Right lobe of liver (tissue), 6 donors: ENCODE data around the gene DUS2. TPM values are rescaled to one million over a fixed set of nuclear protein-coding genes. Genes with fewer than 3 reads are reported as not detected.
"Not testable (repeated sequence)": the region's sequence is repeated elsewhere in the genome, so short reads cannot be mapped to it uniquely, and the experiment has no call there.

Experiments
- ATAC-seq, 4 donors: fragments of 200-7000 bp; cut with Tn5 transposase; one replicate each; pipeline ENCODE4 v1.9.1; 2020; ENCODE audit warnings: mild to moderate bottlenecking in 4 of 4, moderate library complexity in 4 of 4
- DNase-seq, 3 donors: peaks; one replicate each; pipeline ENCODE4 v3.0.0-alpha.2; 2020
- H3K27ac ChIP-seq, 3 donors: fragments of 200-600 bp; one replicate each; pipeline ENCODE4 v1.8.0; 2022
- H3K27me3 ChIP-seq, 2 donors: fragments of 200-600 bp; one replicate each; pipeline ENCODE4 v1.8.0; 2022
- H3K36me3 ChIP-seq, 4 donors: fragments of 200-600 bp; sonication (generic) in 1 of 4; one replicate each; pipeline versions ENCODE4 v1.5.1 to v1.8.0; 2017 to 2022; ENCODE audit warnings: control low read depth in 1 of 4
- H3K4me1 ChIP-seq, 4 donors: fragments of 200-600 bp; sonication (generic) in 1 of 4; one replicate each; pipeline versions ENCODE4 v1.5.1 to v1.8.0; 2017 to 2022; ENCODE audit warnings: control low read depth in 1 of 4
- H3K4me3 ChIP-seq, 3 donors: fragments of 200-600 bp; one replicate each; pipeline ENCODE4 v1.8.0; 2022
- H3K9me3 ChIP-seq, 4 donors: fragments of 200-600 bp; sonication (generic) in 1 of 4; one replicate each; pipeline versions ENCODE4 v1.5.1 to v1.8.0; 2017 to 2022; ENCODE audit warnings: control low read depth in 1 of 4
- POLR2A ChIP-seq: fragments of 450-650 bp; IDR thresholded peaks from one replicate; pipeline ENCODE4 v1.6.1; 2017; ENCODE audit warnings: antibody characterized with exemption, mild to moderate bottlenecking
- WGBS: methylation state at CpG from one replicate; pipeline ENCODE4 v1.1.6; 2018; ENCODE audit warnings: low coverage, low lambda C conversion rate; ENCODE audit not compliant: insufficient coverage; ENCODE audit errors: missing lambda C conversion rate; 5-methylcytosine and 5-hydroxymethylcytosine counted together
- intact Hi-C, 2 donors: fragments of 100-400 bp; cut with DNase I; formaldehyde crosslinking; loops; one replicate each; pipeline versions ENCODE4 v1.11.2 to v1.14.1; 2022
- total RNA-seq, 6 experiments: library from RNA; depleted of rRNA in 2 of 6; stranded (reverse); fragments of >200 nt in 2 of 6; fragmentation: NEBNext Ultra II Directional in 3 of 6; extraction: Animal tissue kit (Norgen Biotek cat#: 25700) in 3 of 6; gene quantifications; one replicate each; pipeline versions ENCODE4 v1.1.0 to v1.2.4, GENCODE V29; 2016 to 2023
- TF ChIP-seq, protein P1 (sequence below), 4 donors: fragments of 200-600 bp in 3 of 4; fragments of 450-650 bp in 1 of 4; IDR thresholded peaks; one replicate each; pipeline versions ENCODE4 v1.5.1 to v1.8.0; 2016 to 2022; ENCODE audit warnings: antibody characterized with exemption in 4 of 4, mild to moderate bottlenecking in 2 of 4
- donor health status: DM: no; HTN: yes; CAD: no.
- donor health status: DM: no; HTN: no; CAD: no.
- donor health status: DM: no; HTN: no; CAD: no.
- donor health status: DM: no; HTN: yes; CAD: no.
- donor health status: DM: no; HTN: yes; CAD: no.

The DUS2 gene
- total RNA-seq, 6 experiments from 2014 or later, result 7.9 to 16.4 (median 9.2) TPM

DNA sequence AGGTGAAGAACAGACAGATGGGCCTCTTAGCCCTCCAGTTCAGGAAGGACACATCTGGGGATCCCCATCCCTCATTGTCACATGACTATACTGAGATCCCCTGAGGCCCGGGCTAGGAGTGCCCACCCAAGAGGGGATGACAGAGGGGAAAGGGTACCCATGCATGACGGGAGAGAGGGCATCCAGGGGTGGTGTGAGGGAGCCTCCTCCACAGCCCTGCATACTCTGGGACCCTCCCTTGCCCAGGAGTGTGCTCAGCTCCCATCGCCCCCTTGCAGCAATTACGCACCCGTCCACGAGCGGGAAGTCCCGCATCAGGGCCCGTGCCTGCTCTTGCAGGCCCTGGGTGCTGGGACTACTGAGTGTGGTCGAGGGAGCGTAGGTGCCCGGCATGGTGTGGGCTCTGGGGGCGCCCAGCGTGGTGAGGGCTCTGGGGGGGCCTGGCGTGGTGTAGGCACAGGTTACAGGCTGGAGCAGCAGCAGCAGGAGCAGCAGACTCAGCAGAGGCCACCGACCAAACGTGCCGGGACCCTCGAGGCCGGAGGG lies 30.4 kb upstream of the DUS2 start:
- ATAC-seq (peak in 1 of 4 donors; percentile 6), DNase-seq (peak in 1 of 3 donors; percentile 58)
- Histone ChIP-seq H3K4me1 (peaks cover 0 to 7% (median 0%) of the 10 kb centered on the region in 4 donors), H3K27me3 (no peaks in the 10 kb centered on the region), H3K36me3 (no peaks in the 10 kb centered on the region), H3K4me3 (peak overlapping the region in 1 of 3 donors; percentile 37), H3K9me3 (no peaks in the 10 kb centered on the region), H3K27ac (peak overlapping the region in 2 of 3 donors; percentile 63 to 75)
- WGBS, result no CpG with 5 or more reads among the region's 20 CpGs
- TF ChIP-seq POLR2A, result no peak
- TF ChIP-seq, protein P1, sequence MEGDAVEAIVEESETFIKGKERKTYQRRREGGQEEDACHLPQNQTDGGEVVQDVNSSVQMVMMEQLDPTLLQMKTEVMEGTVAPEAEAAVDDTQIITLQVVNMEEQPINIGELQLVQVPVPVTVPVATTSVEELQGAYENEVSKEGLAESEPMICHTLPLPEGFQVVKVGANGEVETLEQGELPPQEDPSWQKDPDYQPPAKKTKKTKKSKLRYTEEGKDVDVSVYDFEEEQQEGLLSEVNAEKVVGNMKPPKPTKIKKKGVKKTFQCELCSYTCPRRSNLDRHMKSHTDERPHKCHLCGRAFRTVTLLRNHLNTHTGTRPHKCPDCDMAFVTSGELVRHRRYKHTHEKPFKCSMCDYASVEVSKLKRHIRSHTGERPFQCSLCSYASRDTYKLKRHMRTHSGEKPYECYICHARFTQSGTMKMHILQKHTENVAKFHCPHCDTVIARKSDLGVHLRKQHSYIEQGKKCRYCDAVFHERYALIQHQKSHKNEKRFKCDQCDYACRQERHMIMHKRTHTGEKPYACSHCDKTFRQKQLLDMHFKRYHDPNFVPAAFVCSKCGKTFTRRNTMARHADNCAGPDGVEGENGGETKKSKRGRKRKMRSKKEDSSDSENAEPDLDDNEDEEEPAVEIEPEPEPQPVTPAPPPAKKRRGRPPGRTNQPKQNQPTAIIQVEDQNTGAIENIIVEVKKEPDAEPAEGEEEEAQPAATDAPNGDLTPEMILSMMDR (IDR thresholded peaks at IDR 0.05), result no peak
- intact Hi-C loops, result no loop called here

- WGBS, result 0% methylated on average over 5 of the region's 39 CpGs
- TF ChIP-seq, protein P1 (IDR thresholded peaks at IDR 0.05), result peak; percentile 97 to 99 (median 98)
- no peak for TF ChIP-seq POLR2A
- DNase-seq (peak; percentile 83 to 87 (median 85)), ATAC-seq (peak; percentile 93 to 96 (median 94))
- Histone ChIP-seq H3K4me1 (peaks cover 0 to 7% (median 0%) of the 10 kb centered on the region in 4 donors), H3K9me3 (no peaks in the 10 kb centered on the region), H3K27me3 (no peaks in the 10 kb centered on the region), H3K36me3 (no peaks in the 10 kb centered on the region), H3K4me3 (peak overlapping the region; percentile 30 to 44 (median 37)), H3K27ac (peak overlapping the region; percentile 55 to 75 (median 63))
- intact Hi-C loops, result no loop called here
Measured at GRCh38 chr16:67993207-67994039, 29.7 kb upstream of the DUS2 start.

GRCh38 chr16:67994040-67994408 lies 29.1 kb upstream of the DUS2 start:
- H3K9me3 ChIP-seq, H3K27me3 ChIP-seq, DNase-seq, H3K4me3 ChIP-seq, H3K36me3 ChIP-seq, intact Hi-C loops, H3K4me1 ChIP-seq: not testable (repeated sequence)
- peak overlapping the region; percentile 55 to 75 (median 63) for H3K27ac ChIP-seq
- WGBS, result no CpG with 5 or more reads among the region's 6 CpGs
- peak; percentile 3 to 29 (median 17) for ATAC-seq

GRCh38 chr16:67995423-67995822 lies 27.7 kb upstream of the DUS2 start:
- no peak overlapping the region for H3K27ac ChIP-seq
- DNase-seq (no peak), ATAC-seq (no peak)
- no peak overlapping the region for H3K4me3 ChIP-seq
- intact Hi-C loops, result no loop called here
- no peaks in the 10 kb centered on the region for H3K27me3 ChIP-seq
- H3K4me1 ChIP-seq, result peaks cover 0 to 7% (median 0%) of the 10 kb centered on the region in 4 donors
- 67% methylated on average over 4 of the region's 5 CpGs for WGBS
- no peaks in the 10 kb centered on the region for H3K9me3 ChIP-seq
- TF ChIP-seq, protein P1 (IDR thresholded peaks at IDR 0.05), result no peak
- TF ChIP-seq POLR2A, result no peak
- no peaks in the 10 kb centered on the region for H3K36me3 ChIP-seq

GRCh38 chr16:67996666-67997065 lies 26.4 kb upstream of the DUS2 start:
- Histone ChIP-seq H3K9me3 (no peaks in the 10 kb centered on the region), H3K4me1 (peaks cover 0 to 7% (median 0%) of the 10 kb centered on the region in 4 donors), H3K27ac (no peak overlapping the region), H3K36me3 (no peaks in the 10 kb centered on the region), H3K27me3 (no peaks in the 10 kb centered on the region), H3K4me3 (no peak overlapping the region)
- no peak for DNase-seq
- TF ChIP-seq POLR2A, result no peak
- TF ChIP-seq, protein P1 (IDR thresholded peaks at IDR 0.05), result no peak
- no peak for ATAC-seq
- 87% methylated on average over 4 of the region's 5 CpGs for WGBS
- intact Hi-C loops, result no loop called here

- ATAC-seq, H3K4me3 ChIP-seq, H3K9me3 ChIP-seq, DNase-seq, H3K27ac ChIP-seq, intact Hi-C loops, H3K27me3 ChIP-seq, H3K4me1 ChIP-seq, H3K36me3 ChIP-seq: not testable (repeated sequence)
- 97% methylated on average over 6 of the region's 36 CpGs for WGBS
Measured at GRCh38 chr16:67998231-67998778, 24.8 kb upstream of the DUS2 start.
